DND-41 (cell line): Measurements from ENCODE around the gene ZBTB48.
"Not testable (repeated sequence)": the region's sequence is repeated elsewhere in the genome, so short reads cannot be mapped to it uniquely, and the experiment has no call there.

Experiments
- ATAC-seq: fragments of 200-7000 bp; cut with Tn5 transposase; 3 replicates; pipeline ENCODE4 v1.9.1; 2021; ENCODE audit warnings: low read depth; ENCODE audit not compliant: insufficient read depth
- DNase-seq: peaks from one replicate; pipeline ENCODE4 v3.0.0-alpha.2; 2020
- H2AFZ ChIP-seq: 2 replicates; pipeline ENCODE4 v1.6.0; 2012; ENCODE audit warnings: low read depth, low read length
- H3K27ac ChIP-seq: 2 replicates; pipeline ENCODE4 v1.5.1; 2012; ENCODE audit warnings: low read length, inconsistent platforms
- H3K27me3 ChIP-seq: fragments of 200-600 bp; sonication (generic); 2 replicates; pipeline ENCODE4 v1.6.0; 2012; ENCODE audit warnings: low read length, mild to moderate bottlenecking, inconsistent platforms; ENCODE audit not compliant: insufficient read depth, poor library complexity
- H3K36me3 ChIP-seq: 2 replicates; pipeline ENCODE4 v1.5.1; 2012; ENCODE audit warnings: low read length, inconsistent platforms; ENCODE audit not compliant: insufficient read depth
- H3K4me1 ChIP-seq: 2 replicates; pipeline ENCODE4 v1.5.1; 2012; ENCODE audit warnings: mild to moderate bottlenecking, low read length; ENCODE audit not compliant: insufficient read depth
- H3K4me2 ChIP-seq: 2 replicates; pipeline ENCODE4 v1.6.0; 2012; ENCODE audit warnings: mild to moderate bottlenecking, moderate library complexity, low read length, inconsistent platforms; ENCODE audit not compliant: insufficient read depth
- H3K4me3 ChIP-seq, 2 experiments: fragments of 200-600 bp in 1 of 2; shearing (Covaris generic) in 1 of 2; 2 replicates each; pipeline ENCODE4 v1.5.1; 2012 to 2016; ENCODE audit warnings: inconsistent platforms in 2 of 2, low read length in 2 of 2, mild to moderate bottlenecking in 2 of 2, low read depth in 1 of 2, moderate library complexity in 1 of 2
- H3K79me2 ChIP-seq: 2 replicates; pipeline ENCODE4 v1.6.0; 2012; ENCODE audit warnings: low read length, inconsistent platforms; ENCODE audit not compliant: insufficient read depth
- H3K9ac ChIP-seq: 2 replicates; pipeline ENCODE4 v1.6.0; 2012; ENCODE audit warnings: low read depth, mild to moderate bottlenecking, inconsistent platforms, low read length, moderate library complexity
- H3K9me3 ChIP-seq: 2 replicates; pipeline ENCODE4 v1.5.1; 2012; ENCODE audit warnings: low read length, moderate library complexity, mild to moderate bottlenecking, inconsistent platforms; ENCODE audit not compliant: insufficient read depth, severe bottlenecking
- H4K20me1 ChIP-seq: 2 replicates; pipeline ENCODE4 v1.6.0; 2012; ENCODE audit warnings: low read length; ENCODE audit not compliant: insufficient read depth
- EZH2 ChIP-seq: IDR thresholded peaks from 3 replicates; pipeline ENCODE4 v1.6.1; 2012; ENCODE audit warnings: borderline replicate concordance, low read depth, mild to moderate bottlenecking, moderate library complexity, low read length, inconsistent platforms; ENCODE audit not compliant: severe bottlenecking
- TF ChIP-seq, protein P1 (sequence below): IDR thresholded peaks from 2 replicates; pipeline ENCODE4 v1.5.1; 2012; ENCODE audit warnings: borderline replicate concordance, low read length, moderate library complexity, mild to moderate bottlenecking; ENCODE audit not compliant: poor library complexity, severe bottlenecking; ENCODE audit errors: extremely low read depth

Gene ZBTB48

DNA sequence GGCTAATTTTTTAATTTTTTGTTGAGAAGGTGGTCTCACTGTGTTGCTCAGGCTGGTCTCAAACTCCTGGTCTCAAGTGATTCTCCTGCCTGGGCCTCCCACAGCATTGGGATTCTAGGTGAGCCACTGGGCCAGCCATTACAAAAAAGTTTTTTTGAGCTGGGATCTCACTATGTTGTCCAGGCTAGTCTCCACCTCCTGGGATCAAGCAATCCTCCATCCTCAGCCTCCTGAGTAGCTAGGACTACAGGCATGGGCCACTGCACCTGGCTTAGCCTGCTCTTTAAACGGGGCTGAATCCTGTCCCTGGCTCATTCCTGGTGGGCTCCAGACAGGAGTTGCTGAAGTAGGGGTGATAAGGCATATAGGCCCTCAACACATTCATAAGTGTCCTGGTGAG, 22.2 kb upstream of the ZBTB48 start:
- H3K36me3 ChIP-seq: no peaks in the 10 kb centered on the region; the same call in 1 of the 2 replicates
- H3K4me2 ChIP-seq: no peak overlapping the region
- H3K27me3 ChIP-seq: no peaks in the 10 kb centered on the region
- H3K9me3 ChIP-seq: no peaks in the 10 kb centered on the region
- H4K20me1 ChIP-seq: peaks cover 12% of the 10 kb centered on the region; the same call in 1 of the 2 replicates
- no peak for TF ChIP-seq EZH2
- TF ChIP-seq, protein P1, sequence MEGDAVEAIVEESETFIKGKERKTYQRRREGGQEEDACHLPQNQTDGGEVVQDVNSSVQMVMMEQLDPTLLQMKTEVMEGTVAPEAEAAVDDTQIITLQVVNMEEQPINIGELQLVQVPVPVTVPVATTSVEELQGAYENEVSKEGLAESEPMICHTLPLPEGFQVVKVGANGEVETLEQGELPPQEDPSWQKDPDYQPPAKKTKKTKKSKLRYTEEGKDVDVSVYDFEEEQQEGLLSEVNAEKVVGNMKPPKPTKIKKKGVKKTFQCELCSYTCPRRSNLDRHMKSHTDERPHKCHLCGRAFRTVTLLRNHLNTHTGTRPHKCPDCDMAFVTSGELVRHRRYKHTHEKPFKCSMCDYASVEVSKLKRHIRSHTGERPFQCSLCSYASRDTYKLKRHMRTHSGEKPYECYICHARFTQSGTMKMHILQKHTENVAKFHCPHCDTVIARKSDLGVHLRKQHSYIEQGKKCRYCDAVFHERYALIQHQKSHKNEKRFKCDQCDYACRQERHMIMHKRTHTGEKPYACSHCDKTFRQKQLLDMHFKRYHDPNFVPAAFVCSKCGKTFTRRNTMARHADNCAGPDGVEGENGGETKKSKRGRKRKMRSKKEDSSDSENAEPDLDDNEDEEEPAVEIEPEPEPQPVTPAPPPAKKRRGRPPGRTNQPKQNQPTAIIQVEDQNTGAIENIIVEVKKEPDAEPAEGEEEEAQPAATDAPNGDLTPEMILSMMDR: no peak
- ATAC-seq (no peak), DNase-seq (no peak)
- no peak overlapping the region for H3K4me3 ChIP-seq
- H3K4me1 ChIP-seq: peaks cover 24% of the 10 kb centered on the region
- no peak overlapping the region for H2AFZ ChIP-seq
- no peak overlapping the region for H3K9ac ChIP-seq
- peaks cover 17% of the 10 kb centered on the region for H3K79me2 ChIP-seq
- no peak overlapping the region for H3K27ac ChIP-seq

DNA sequence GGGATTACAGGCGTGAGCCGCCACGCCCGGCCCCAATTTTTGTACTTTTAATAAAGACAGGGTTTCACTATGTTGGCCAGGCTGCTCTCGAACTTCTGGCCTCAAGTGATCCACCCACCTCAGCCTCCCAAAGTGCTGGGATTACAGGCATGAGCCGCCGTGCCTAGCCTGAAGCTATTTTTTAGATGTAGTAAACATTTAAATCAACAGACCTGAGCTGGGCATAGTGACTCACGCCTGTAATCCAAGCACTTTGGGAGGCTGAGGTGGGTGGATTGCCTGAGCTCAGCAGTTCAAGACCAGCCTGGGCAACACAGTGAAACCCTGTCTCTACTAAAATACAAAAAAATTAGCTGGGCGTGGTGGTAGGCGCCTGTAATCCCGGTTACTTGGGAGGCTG, 20.6 kb upstream of the ZBTB48 start:
- H3K9me3 ChIP-seq, H3K9ac ChIP-seq, H3K4me3 ChIP-seq, H3K27ac ChIP-seq, H3K27me3 ChIP-seq, ATAC-seq, H4K20me1 ChIP-seq, H2AFZ ChIP-seq, DNase-seq, H3K79me2 ChIP-seq, H3K36me3 ChIP-seq, H3K4me2 ChIP-seq: not testable (repeated sequence)
- peaks cover 14% of the 10 kb centered on the region for H3K4me1 ChIP-seq

GRCh38 chr1:6560267-6560666, 19.5 kb upstream of the ZBTB48 start:
- Histone ChIP-seq H3K4me2 (no peak overlapping the region), H3K27me3 (no peaks in the 10 kb centered on the region), H3K9ac (no peak overlapping the region), H3K9me3 (no peaks in the 10 kb centered on the region), H4K20me1 (no peaks in the 10 kb centered on the region), H3K4me1 (peaks cover 6% of the 10 kb centered on the region), H3K36me3 (no peaks in the 10 kb centered on the region), H3K27ac (no peak overlapping the region), H3K4me3 (no peak overlapping the region), H2AFZ (no peak overlapping the region), H3K79me2 (no peaks in the 10 kb centered on the region)
- TF ChIP-seq, protein P1: no peak
- no peak for TF ChIP-seq EZH2
- ATAC-seq (peak; percentile 56), DNase-seq (peak; percentile 52)

DNA sequence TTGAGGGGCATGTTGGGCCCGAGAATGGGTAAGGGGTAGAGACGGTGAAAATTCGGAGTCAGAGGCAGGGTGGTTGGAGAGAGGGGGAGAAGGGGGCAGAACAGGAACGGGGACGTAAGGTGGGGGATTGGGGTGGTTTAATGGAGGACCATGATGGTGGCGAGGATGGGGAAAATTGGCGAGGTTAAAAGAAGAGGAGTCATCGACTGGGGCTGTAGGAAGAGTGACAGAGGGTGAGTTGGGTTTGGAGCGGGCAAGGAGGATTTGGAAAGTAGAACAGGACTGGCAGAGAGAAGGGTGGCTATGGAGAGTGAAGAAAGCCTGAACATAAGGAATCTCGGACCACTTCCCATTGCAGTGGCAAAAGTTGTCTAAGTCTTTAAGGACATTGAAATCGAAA, 10.8 kb upstream of the ZBTB48 start:
- ATAC-seq (no peak), DNase-seq (no peak)
- Histone ChIP-seq H3K9me3 (no peaks in the 10 kb centered on the region), H3K9ac (no peak overlapping the region), H3K27ac (no peak overlapping the region), H2AFZ (no peak overlapping the region), H4K20me1 (no peaks in the 10 kb centered on the region), H3K27me3 (peaks cover 6% of the 10 kb centered on the region), H3K4me3 (no peak overlapping the region), H3K79me2 (no peaks in the 10 kb centered on the region), H3K36me3 (no peaks in the 10 kb centered on the region), H3K4me2 (no peak overlapping the region), H3K4me1 (no peaks in the 10 kb centered on the region)
- no peak for TF ChIP-seq EZH2
- TF ChIP-seq, protein P1: no peak
